Esophagus muscularis mucosa (tissue), 4 donors: Measurements from ENCODE around the gene GFPT2.

Experiments
- CTCF ChIP-seq, 3 experiments: fragments of 200-600 bp in 2 of 3; fragments of 450-650 bp in 1 of 3; sonication (generic) in 2 of 3; IDR thresholded peaks; one replicate each; pipeline ENCODE4 v1.5.1; 2017 to 2019; ENCODE audit warnings: antibody characterized with exemption in 3 of 3, mild to moderate bottlenecking in 2 of 3, moderate library complexity in 1 of 3
- EP300 ChIP-seq: sonication (generic); formaldehyde crosslinking; IDR thresholded peaks from one replicate; pipeline ENCODE4 v1.6.1; 2017; ENCODE audit warnings: antibody characterized with exemption
- POLR2A ChIP-seq: fragments of 450-650 bp; IDR thresholded peaks from one replicate; pipeline ENCODE4 v1.6.1; 2017; ENCODE audit warnings: antibody characterized with exemption, moderate library complexity, mild to moderate bottlenecking, low read depth
- POLR2AphosphoS5 ChIP-seq, 2 donors: sonication (generic); formaldehyde crosslinking; IDR thresholded peaks; one replicate each; pipeline ENCODE4 v1.6.1; 2017; ENCODE audit warnings: antibody characterized with exemption in 2 of 2

- TF ChIP-seq POLR2AphosphoS5 (IDR thresholded peaks at IDR 0.05) (no peak), CTCF (IDR thresholded peaks at IDR 0.05) (no peak), POLR2A (no peak), EP300 (no peak)
Measured at GRCh38 chr5:180311216-180311615, 41.9 kb downstream of the GFPT2 start.
